ENCODE data around the gene ERGIC3.

The ERGIC3 gene

DNA sequence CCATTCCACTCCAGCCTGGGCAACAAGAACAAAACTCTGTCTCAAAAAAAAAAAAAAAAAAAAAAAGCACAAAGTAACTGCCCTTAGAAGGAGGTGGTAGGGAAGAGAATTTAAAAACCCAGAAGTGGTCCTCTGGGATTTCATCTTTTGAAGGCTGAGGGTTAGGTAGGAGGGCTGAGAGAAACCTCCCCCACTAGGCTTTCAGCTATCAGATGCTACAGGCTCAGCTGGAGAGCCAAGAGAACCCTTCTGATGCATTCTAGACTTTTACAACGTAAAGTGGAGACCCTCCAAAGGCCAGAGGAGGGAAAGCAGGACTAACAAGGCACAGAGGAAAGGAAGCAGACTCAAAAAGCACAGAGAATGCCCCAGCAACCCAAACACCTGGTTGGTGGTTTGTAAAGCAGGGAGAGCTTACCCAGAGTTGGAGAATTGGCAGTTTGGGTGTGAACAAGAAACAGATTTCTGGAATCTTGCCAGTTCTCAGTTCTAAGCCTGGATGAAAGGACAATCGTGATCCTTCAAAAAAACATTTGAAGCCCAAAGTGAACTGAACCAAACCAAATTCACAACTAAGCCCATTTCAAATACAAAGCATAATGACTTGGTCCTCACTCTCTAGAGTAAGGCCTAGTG is 50.6 kb downstream of the ERGIC3 start:
- TF ChIP-seq, protein P1, sequence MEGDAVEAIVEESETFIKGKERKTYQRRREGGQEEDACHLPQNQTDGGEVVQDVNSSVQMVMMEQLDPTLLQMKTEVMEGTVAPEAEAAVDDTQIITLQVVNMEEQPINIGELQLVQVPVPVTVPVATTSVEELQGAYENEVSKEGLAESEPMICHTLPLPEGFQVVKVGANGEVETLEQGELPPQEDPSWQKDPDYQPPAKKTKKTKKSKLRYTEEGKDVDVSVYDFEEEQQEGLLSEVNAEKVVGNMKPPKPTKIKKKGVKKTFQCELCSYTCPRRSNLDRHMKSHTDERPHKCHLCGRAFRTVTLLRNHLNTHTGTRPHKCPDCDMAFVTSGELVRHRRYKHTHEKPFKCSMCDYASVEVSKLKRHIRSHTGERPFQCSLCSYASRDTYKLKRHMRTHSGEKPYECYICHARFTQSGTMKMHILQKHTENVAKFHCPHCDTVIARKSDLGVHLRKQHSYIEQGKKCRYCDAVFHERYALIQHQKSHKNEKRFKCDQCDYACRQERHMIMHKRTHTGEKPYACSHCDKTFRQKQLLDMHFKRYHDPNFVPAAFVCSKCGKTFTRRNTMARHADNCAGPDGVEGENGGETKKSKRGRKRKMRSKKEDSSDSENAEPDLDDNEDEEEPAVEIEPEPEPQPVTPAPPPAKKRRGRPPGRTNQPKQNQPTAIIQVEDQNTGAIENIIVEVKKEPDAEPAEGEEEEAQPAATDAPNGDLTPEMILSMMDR (IDR thresholded peaks at IDR 0.05; ENCODE audit: low read depth, low read length) = no peak
- H3K4me3 ChIP-seq (replicated peaks in 1 of 2; ENCODE audit: low read depth in 2 of 2, low read length in 2 of 2) = no peak overlapping the region
- no peak for DNase-seq (ENCODE audit: low read depth in 2 of 2)

- TF ChIP-seq, protein P1 (IDR thresholded peaks at IDR 0.05; ENCODE audit: low read depth, low read length) = no peak
- H3K4me3 ChIP-seq (replicated peaks in 1 of 2; ENCODE audit: low read depth in 2 of 2, low read length in 2 of 2) = no peak overlapping the region
- no peak for DNase-seq (ENCODE audit: low read depth in 2 of 2)
Observed at GRCh38 chr20:35595456-35595855, 53.6 kb downstream of the ERGIC3 start.

DNA sequence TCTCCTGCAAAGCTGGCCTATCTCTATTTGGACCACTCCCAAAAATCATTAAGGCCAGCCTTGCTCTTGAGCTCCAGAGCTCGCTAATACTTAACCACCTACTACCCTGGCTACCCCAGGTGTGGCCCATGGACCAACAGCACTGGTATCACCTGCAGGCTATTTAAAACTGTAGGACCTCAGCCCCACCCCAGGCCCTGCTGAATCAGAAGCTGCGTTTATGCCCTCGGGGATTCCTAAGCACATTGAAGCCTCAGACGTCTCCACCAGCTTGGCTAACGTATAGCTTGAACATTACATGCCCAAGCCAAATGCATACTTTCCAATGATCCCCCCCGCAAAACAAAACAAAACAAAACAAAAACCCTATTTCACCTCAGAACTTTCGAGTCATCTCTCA is 54.0 kb downstream of the ERGIC3 start:
- DNase-seq (ENCODE audit: low read depth in 2 of 2) = no peak
- TF ChIP-seq, protein P1 (IDR thresholded peaks at IDR 0.05; ENCODE audit: low read depth, low read length) = no peak
- H3K4me3 ChIP-seq (replicated peaks in 1 of 2; ENCODE audit: low read depth in 2 of 2, low read length in 2 of 2) = no peak overlapping the region

DNA sequence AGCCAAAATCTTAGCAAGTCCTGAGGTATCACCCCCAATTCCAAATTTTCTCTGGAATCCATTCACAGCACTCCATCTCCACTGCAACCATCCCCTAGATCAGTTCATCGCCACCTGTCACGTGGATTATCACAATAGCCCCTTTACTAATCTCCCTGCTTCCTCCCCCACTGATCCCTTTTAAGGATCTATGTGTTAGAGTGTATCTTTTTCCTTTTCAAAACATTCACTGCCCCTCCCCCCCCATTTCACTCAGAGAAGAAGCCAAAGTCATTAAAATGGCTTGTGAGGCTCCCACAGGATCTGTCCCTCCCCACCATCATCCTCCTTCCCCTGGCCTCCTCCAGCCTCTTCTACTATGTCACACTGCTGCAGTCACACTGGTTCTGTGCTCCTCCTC is 55.3 kb downstream of the ERGIC3 start:
- no peak for DNase-seq (ENCODE audit: low read depth in 2 of 2)
- no peak overlapping the region for H3K4me3 ChIP-seq (replicated peaks in 1 of 2; ENCODE audit: low read depth in 2 of 2, low read length in 2 of 2)
- TF ChIP-seq, protein P1 (IDR thresholded peaks at IDR 0.05; ENCODE audit: low read depth, low read length) = no peak

DNA sequence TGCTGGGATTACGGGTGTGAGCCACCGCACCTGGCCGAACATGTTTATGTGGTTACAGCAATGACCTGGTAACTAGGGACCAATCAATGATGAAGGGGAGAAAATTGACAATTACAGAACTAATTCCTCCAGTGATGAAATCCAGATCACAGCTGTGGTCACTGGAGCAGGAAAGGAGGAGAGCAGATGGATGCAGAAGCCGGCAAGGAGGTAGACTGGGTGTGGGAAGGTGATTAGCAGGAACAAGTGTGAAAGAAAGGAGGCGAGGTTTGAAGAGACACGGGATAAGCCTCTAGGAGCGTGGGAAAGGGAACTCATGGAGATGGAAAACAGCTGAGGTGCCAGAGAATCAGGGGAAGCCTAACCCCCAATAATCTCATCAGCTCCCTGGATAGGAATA is 56.6 kb downstream of the ERGIC3 start:
- no peak overlapping the region for H3K4me3 ChIP-seq (replicated peaks in 1 of 2; ENCODE audit: low read depth in 2 of 2, low read length in 2 of 2)
- TF ChIP-seq, protein P1 (IDR thresholded peaks at IDR 0.05; ENCODE audit: low read depth, low read length) = no peak
- DNase-seq (ENCODE audit: low read depth in 2 of 2) = no peak

DNA sequence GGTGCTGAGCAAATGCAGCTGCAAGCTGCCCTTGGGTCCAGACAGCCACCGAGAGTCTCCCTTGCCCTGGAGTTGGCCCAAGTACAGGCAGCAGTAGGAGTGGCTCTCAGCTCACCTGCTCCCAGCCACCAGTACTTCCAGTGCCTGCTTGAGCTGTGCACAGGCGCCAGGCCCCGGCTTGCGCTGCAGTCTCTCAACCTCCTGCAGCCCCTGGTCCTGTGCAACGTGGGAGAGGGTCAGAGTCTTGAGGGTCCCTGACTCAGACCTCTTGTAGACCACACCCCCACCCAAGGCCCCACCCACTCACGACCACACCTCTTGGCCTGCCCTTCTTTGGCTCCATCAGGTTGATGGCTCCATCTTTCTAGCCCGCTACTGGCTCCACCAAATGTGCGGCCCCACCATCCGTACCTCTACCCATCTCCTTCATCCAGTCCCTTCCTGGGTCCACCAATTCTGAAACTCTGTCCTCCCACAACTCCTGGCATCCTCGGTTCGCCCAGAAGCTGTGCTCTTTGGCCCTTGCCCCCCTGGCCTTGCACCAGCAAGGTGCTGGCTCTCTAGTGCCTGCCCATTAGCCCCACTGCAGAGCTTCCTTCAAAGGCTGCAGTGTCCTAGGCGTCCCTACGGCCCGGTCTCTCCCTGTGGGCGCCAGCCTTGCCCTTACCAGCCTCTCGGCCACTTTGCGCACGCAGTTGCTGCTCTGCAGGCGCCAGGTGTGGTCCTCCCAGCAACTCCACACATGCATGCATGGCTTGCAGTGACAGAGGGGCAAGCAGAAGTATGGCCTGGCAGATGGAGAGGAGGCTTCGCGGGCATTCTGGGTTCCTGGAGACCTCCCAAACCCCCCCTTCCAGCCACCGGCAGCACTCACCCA is 57.3 kb downstream of the ERGIC3 start:
- TF ChIP-seq, protein P1 (IDR thresholded peaks at IDR 0.05; ENCODE audit: low read depth, low read length) = no peak
- DNase-seq (ENCODE audit: low read depth in 2 of 2) = no peak
- H3K4me3 ChIP-seq (replicated peaks in 1 of 2; ENCODE audit: low read depth in 2 of 2, low read length in 2 of 2) = no peak overlapping the region
